T47D (cell line): Measurements from ENCODE around the gene RUSF1.

Experiments used
- DNase-seq, 2 experiments: peaks; one replicate each; pipeline versions ENCODE4 v3.0.0 to v3.0.0-alpha.2; 2011 to 2012; ENCODE audit warnings: low read depth in 1 of 2, low spot score in 1 of 2
- JUND ChIP-seq: IDR thresholded peaks from 2 replicates; pipeline ENCODE4 v1.6.1; 2012; ENCODE audit warnings: low read depth
- in situ Hi-C: cut with HindIII; loops from 2 replicates; pipeline ENCODE4 v1.10.0; 2016; ENCODE audit warnings: low sequenced_read_pairs, low pct_unique_long_range_greater_than_20kb

Gene RUSF1

GRCh38 chr16:31478956-31479355 is 29.2 kb downstream of the RUSF1 start:
- in situ Hi-C loops, result no loop called here
- DNase-seq, result no peak
- TF ChIP-seq JUND, result no peak

DNA sequence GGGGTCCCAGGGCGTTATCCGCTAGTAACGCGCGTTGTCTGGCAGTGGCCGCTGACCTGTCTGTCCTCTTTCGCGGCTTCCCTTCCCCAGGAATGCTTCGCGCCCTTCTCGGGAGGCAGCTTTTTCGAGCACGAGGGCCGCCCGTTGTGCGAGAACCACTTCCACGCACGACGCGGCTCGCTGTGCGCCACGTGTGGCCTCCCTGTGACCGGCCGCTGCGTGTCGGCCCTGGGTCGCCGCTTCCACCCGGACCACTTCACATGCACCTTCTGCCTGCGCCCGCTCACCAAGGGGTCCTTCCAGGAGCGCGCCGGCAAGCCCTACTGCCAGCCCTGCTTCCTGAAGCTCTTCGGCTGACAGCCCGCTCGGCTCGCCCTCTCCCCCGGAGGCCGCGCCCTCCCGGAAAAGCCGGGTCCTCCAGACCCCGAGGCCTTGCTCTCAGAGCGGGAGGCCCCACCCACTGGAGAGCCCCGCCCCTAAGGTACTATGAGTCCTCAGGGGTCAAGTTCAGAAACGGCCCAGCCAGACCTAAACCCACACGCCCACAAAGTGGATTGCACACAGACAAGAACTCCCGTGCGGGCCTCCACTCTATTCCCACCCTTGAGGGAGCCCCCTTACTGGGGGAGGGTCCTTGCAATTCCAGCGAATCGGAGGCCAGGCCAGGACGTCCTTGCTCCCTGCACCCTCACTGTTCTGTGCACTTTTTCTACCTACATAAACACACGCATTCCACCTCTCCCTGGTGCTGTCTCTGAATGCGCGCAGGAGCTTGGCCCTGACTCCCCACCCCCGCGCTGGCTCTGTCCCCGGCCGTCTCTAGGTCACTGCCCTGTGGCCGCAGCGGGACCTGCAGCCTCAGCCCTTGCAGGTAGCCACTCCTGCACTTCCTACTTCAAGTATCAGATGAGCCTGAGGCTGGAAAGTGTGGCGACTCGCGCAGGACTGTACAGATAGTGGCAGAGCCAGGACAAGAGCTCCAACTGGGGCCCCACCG is 30.7 kb downstream of the RUSF1 start:
- peak; percentile 85 to 93 for DNase-seq
- TF ChIP-seq JUND, result no peak
- in situ Hi-C loops, result no loop called here

GRCh38 chr16:31476303-31477219 is 31.6 kb downstream of the RUSF1 start:
- no peak for DNase-seq
- TF ChIP-seq JUND, result no peak
- in situ Hi-C loops, result no loop called here

DNA sequence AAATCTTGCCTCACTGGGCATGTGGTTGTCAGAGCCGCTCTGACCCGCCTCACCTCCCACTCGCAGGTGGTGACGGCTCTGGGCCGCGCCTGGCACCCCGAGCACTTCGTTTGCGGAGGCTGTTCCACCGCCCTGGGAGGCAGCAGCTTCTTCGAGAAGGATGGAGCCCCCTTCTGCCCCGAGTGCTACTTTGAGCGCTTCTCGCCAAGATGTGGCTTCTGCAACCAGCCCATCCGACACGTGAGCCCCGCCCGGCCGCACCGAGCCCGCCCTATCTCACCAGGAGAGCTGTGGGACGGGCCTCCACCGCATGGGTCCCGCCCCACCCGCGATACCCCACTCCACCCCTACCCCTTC is 32.3 kb downstream of the RUSF1 start:
- in situ Hi-C loops, result no loop called here
- no peak for DNase-seq
- TF ChIP-seq JUND, result no peak

GRCh38 chr16:31474773-31475738 is 33.1 kb downstream of the RUSF1 start:
- TF ChIP-seq JUND, result no peak
- in situ Hi-C loops, result no loop called here
- DNase-seq, result no peak

DNA sequence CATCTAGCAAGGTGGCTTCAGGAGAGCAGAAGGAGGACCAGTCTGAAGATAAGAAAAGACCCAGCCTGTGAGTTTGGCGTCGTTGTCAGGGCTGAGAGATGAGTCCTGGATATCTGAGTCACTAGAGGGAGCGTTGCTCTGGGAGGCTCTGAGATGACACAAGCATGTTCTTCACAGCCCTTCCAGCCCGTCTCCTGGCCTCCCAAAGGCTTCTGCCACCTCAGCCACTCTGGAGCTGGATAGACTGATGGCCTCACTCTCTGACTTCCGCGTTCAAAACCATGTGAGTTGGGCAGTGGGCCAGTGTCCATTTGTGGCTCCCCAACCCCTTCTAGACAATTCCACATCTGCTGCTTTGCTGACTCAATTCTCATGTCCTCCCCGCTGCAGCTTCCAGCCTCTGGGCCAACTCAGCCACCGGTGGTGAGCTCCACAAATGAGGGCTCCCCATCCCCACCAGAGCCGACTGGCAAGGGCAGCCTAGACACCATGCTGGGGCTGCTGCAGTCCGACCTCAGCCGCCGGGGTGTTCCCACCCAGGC is 33.9 kb downstream of the RUSF1 start:
- DNase-seq, result no peak
- TF ChIP-seq JUND, result no peak
- in situ Hi-C loops, result no loop called here

- TF ChIP-seq JUND, result no peak
- in situ Hi-C loops, result no loop called here
- DNase-seq, result no peak
Measured at GRCh38 chr16:31473264-31473984, 34.8 kb downstream of the RUSF1 start.

GRCh38 chr16:31472709-31473203 is 35.4 kb downstream of the RUSF1 start:
- DNase-seq, result peak; percentile 67 to 90
- TF ChIP-seq JUND, result no peak
- in situ Hi-C loops, result no loop called here

GRCh38 chr16:31471875-31472708 is 36.1 kb downstream of the RUSF1 start, which contains the start of gene TGFB1I1:
Gene TGFB1I1 (plus strand): TSS chr16:31472152. CDS start chr16:31472189, 37 bp downstream.
- in situ Hi-C loops, result no loop called here
- TF ChIP-seq JUND, result no peak
- no peak for DNase-seq

DNA sequence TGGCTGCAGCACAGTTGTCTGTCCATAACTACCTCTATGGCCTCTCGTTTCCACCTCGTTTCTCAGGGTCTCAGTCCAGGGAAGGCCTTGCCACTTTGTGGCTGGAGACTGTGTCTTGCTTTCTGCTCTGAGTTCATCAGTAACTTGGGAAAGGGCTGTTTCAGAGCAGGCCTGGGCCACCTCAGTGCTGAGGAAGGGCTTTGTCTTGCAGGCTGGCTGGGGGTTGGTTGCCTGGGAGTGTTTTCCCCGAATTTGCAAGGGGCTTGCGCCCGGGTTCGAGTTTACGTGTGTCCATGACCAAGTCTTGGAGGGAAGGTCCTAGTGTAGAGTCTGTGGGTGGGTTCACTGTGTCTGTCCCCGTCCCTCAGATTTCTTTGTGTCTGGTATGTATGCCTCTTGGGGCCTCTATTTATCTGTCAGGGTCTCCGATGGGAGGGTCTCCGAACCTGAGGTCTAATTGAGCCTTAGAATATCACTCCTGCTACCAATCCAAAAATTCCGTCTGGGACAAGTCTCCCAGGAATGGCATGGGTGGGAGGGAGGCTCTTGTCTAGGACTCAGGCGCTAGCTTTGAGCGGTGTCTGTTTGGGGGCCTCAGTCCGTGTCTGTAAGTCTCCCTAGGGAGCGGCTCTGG is 36.8 kb downstream of the RUSF1 start:
- in situ Hi-C loops, result no loop called here
- DNase-seq, result no peak
- TF ChIP-seq JUND, result no peak
